HUES6 (cell line): Measurements from ENCODE around the gene LRG1.

Experiments used
- H3K27ac ChIP-seq: 2 replicates; pipeline ENCODE4 v1.7.0; 2013; ENCODE audit warnings: low read depth, mild to moderate bottlenecking, low read length, inconsistent platforms
- H3K27me3 ChIP-seq: 2 replicates; pipeline ENCODE4 v1.6.1; 2013; ENCODE audit warnings: low read length; ENCODE audit not compliant: control insufficient read depth, insufficient read depth
- H3K36me3 ChIP-seq: 2 replicates; pipeline ENCODE4 v1.6.1; 2013; ENCODE audit warnings: low read length; ENCODE audit not compliant: control insufficient read depth, insufficient read depth
- H3K4me1 ChIP-seq: 2 replicates; pipeline ENCODE4 v1.6.1; 2013; ENCODE audit warnings: low read length; ENCODE audit not compliant: control insufficient read depth, insufficient read depth
- H3K4me3 ChIP-seq: 2 replicates; pipeline ENCODE4 v1.5.1; 2013; ENCODE audit warnings: low read depth, low read length
- H3K9ac ChIP-seq: one replicate; pipeline ENCODE4 v1.6.1; 2013; ENCODE audit warnings: mild to moderate bottlenecking, low read length
- H3K9me3 ChIP-seq: 2 replicates; pipeline ENCODE4 v1.6.1; 2013; ENCODE audit warnings: low read depth, low read length; ENCODE audit not compliant: control insufficient read depth, insufficient read depth

Gene LRG1

DNA sequence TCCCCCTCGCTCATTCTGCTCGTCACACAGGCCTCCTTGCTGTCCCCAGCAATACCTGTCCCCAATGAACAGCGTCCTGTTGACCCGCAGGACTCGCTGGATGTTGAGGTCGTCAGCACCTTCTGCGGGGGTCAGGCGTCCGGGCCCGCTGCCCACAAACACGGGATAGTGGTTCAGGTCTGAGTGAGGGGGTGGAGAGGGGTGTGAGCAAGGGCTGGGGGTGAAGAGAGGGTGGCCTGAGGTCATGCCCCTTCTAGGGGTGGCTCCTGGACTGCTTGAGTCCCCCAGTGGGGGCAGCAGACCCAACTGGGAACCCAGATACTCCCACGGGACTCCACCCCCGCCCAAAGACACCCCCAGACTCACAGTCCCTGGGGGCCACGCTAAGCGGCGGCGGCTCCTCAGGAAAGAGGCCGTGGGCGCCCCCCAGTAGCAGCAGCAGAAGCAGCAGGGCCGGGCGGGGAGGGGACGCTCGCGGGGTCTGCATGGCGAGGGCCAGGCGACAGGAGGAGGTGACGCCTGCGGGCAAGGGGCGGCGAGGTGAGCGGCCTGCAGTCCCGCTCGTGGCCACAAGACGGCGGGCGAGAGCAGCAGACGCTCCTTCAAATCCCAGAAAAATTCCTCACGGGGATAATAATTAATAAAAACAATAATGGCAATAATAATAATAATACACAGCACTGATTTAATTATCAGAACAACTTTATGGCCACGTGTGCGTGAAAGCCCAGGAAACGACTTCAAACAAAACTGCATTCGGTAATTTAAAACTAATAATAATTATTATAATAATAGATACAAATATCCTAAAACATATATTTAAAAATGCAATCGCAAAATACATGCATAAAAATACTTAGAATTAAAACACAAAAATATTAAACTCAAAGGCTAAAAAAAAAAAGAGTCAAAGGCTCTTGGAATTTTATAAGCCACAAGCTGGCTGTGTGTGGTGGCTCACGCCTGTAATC lies 18.4 kb upstream of the LRG1 start:
- H3K27ac ChIP-seq, result no peak overlapping the region
- peaks cover 2% of the 10 kb centered on the region; the same call in 1 of the 2 replicates for H3K4me1 ChIP-seq
- H3K9me3 ChIP-seq, result no peaks in the 10 kb centered on the region
- no peak overlapping the region for H3K4me3 ChIP-seq
- H3K36me3 ChIP-seq, result peaks cover 21% of the 10 kb centered on the region
- H3K27me3 ChIP-seq, result no peaks in the 10 kb centered on the region; the same call in 1 of the 2 replicates
- no peak overlapping the region for H3K9ac ChIP-seq

DNA sequence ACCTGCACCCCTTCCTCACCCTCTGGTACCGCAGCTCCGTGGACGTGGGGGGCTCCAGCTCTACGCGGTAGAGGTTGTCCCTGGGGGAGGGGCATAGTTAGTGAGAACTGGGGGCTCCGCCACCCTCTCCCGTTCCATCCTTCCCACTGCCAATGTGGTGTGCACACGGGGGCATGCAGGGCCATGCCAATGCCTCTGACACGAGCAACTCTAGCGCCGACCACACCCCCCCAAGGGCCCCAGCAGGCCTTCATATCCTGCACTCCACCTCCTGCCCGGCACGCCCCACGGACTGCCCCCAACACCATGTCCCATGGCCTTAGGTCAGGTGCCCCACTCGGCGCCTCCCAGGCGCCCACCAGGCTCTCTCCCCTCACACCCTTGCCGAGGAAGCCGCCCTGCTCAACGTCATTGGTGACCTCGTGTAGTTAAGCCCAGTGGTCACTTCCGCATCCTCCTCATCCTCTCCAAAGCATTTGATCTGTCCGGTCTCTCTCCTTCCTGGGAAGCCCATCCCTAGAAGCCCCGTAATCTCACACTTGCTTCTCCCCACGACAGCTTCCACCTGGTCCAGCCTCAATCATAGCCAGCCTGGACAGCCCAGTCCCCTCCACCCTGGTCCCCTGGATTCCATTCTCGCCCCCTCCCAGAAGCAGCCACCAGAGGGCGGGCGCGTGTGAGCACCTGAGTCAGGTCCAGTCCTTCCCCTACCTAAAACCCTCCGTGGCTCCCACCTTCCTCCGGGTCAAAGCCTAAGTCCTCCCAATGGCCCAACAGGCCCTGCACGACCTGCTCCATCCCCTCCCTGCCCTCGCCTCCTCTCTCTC lies 17.5 kb upstream of the LRG1 start:
- Histone ChIP-seq H3K9me3 (no peaks in the 10 kb centered on the region), H3K36me3 (peaks cover 30% of the 10 kb centered on the region), H3K27ac (no peak overlapping the region), H3K4me3 (peak overlapping the region; percentile 40; the same call in 1 of the 2 replicates), H3K9ac (no peak overlapping the region), H3K27me3 (no peaks in the 10 kb centered on the region; the same call in 1 of the 2 replicates), H3K4me1 (peaks cover 2% of the 10 kb centered on the region; the same call in 1 of the 2 replicates)

DNA sequence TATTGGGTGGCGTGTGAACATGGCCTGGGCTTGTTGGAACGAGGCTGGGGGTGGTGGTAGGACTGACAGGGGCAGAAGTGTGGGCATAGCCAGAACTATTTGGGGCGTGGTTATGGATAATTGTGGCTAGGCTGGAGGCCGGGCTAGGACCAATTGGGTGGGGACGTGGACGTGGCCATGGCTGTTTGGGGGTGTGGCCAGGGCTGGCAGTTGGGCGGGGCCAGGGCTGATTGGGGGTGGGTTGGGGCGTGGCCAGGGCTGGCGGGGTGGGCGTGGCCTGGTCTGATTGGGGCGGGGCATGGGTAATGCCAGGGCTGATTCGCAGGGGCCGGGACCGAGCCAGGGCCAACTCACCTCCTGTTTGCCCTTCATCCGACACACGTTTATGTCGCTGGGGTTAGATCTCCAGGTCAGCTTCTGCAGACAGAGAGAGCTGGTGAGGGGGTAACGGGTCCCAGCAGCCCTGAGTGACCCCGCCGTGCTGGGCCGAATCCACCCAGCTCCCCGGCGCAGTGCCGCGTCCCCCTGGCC lies 16.8 kb upstream of the LRG1 start:
- Histone ChIP-seq H3K9ac (no peak overlapping the region), H3K27ac (no peak overlapping the region), H3K27me3 (no peaks in the 10 kb centered on the region; the same call in 1 of the 2 replicates), H3K4me3 (peak overlapping the region; percentile 48; the same call in 1 of the 2 replicates), H3K9me3 (no peaks in the 10 kb centered on the region), H3K4me1 (peaks cover 2% of the 10 kb centered on the region; the same call in 1 of the 2 replicates), H3K36me3 (peaks cover 37% of the 10 kb centered on the region)

DNA sequence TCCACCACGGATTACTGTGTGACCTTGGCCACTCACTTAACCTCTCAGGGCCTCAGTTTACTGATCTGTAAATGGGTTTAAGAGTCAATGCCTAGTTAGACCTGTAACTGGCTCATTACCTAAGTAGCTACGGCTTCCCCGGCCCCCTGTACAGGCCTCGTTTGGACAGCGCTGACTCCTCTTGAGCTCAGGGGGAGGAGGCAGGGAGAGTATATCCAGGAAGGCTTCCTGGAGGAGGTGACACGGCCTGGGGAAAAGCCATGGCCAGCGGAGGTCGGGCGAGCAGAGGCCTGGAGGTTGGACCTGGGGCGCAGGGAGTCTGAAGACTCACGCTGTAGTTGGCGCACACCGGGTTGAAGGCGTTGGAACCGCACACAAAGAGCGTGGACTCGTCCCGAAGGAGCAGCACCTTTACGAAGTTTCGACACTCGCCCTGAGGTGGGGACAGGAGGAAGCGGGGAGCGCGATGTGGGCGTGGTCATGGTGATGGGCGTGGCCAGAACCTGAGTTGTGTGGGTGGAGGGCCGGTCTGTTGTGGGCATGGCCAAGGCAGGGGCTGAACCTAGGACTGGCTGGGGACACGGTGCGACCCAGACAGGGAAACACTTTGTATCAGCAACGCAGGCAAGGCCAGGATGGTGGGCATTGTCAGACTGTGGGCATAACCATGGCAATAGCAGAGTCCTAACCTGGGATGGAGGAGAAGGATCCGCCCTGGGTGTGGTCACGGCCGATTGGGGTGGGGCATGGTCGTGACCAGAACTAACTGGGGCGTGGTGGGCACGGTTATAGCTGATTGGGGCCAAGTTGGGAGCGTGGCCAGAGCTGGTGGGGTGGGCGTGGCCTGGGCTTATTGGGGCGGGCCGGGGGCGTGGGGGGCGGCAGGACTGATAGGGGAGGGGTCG lies 16.1 kb upstream of the LRG1 start:
- H3K36me3 ChIP-seq, result peaks cover 38% of the 10 kb centered on the region
- H3K27me3 ChIP-seq, result no peaks in the 10 kb centered on the region; the same call in 1 of the 2 replicates
- H3K4me1 ChIP-seq, result peaks cover 2% of the 10 kb centered on the region; the same call in 1 of the 2 replicates
- H3K4me3 ChIP-seq, result peak overlapping the region; percentile 48
- H3K27ac ChIP-seq, result no peak overlapping the region
- no peak overlapping the region for H3K9ac ChIP-seq
- H3K9me3 ChIP-seq, result no peaks in the 10 kb centered on the region

DNA sequence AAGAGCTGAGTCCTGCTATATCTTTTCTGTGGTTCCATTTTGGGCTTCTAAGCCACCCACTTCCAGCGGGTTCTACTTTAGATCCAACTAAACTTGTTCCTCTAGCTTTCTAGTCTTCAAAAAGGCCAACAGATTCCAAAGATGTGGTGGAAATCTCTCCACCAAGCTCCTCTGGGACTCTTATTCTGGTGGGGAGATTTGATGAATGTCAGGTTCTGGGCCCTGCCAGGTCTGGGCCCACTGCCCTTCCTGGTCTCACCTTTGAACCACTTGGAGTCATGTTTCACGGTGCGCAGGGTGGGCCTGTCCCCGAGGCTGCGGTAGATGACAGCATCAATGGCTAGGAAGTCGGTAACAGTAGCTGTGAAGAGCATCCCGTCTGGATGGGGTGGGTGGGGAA lies 14.9 kb upstream of the LRG1 start:
- Histone ChIP-seq H3K36me3 (peaks cover 49% of the 10 kb centered on the region), H3K27me3 (no peaks in the 10 kb centered on the region; the same call in 1 of the 2 replicates), H3K4me1 (peaks cover 2% of the 10 kb centered on the region; the same call in 1 of the 2 replicates), H3K27ac (no peak overlapping the region), H3K9ac (no peak overlapping the region), H3K4me3 (no peak overlapping the region), H3K9me3 (no peaks in the 10 kb centered on the region)

DNA sequence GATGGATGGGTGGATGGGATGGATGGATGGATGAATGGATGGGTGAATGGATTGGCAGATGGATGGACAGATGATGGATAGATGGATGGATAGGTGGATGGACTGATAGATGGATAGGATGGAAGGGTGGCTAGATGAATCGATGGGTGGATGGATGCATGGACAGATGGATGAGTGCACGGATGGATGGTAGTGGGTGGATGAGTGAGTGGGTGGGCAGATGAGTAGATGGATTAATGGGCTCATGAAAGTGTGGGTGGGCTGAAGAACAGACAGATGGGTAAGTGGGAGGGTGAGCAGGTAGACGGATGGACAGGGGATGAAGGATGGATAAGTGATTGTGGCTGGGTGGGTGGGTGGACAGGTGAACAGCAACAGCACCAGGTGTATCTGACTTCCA lies 13.9 kb upstream of the LRG1 start:
- peaks cover 2% of the 10 kb centered on the region; the same call in 1 of the 2 replicates for H3K4me1 ChIP-seq
- peaks cover 49% of the 10 kb centered on the region for H3K36me3 ChIP-seq
- H3K9ac ChIP-seq, result no peak overlapping the region
- H3K4me3 ChIP-seq, result no peak overlapping the region
- no peaks in the 10 kb centered on the region for H3K9me3 ChIP-seq
- H3K27me3 ChIP-seq, result no peaks in the 10 kb centered on the region; the same call in 1 of the 2 replicates
- no peak overlapping the region for H3K27ac ChIP-seq

DNA sequence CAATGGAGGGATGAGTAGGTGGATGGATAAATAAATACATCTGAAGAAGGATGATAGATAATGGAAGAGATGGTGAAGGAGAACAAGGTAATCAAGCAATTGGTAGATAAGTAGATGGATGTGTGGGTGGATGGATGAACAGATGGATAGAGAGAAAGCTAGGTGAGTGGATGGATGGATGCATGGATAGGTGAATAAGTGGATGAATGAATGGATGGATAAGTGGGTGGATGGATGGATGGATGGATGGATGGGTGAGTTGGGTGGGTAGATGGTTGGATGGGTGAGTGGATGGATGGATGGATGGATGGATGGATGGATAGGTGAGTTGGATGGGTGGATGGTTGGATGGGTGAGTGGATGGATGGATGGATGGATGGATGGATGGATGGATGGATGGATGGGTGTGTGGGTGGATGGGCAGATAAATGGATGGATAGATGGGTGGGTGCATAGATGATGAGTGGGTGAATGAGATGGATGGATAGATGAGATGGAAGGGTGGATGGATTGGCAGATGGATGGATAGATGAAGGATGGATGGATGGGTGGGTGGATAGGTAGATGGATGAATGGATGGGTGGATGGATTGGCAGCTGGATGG lies 13.4 kb upstream of the LRG1 start:
- no peak overlapping the region for H3K27ac ChIP-seq
- H3K36me3 ChIP-seq, result peaks cover 55% of the 10 kb centered on the region
- H3K4me1 ChIP-seq, result peaks cover 2% of the 10 kb centered on the region; the same call in 1 of the 2 replicates
- no peak overlapping the region for H3K4me3 ChIP-seq
- H3K9me3 ChIP-seq, result no peaks in the 10 kb centered on the region
- no peaks in the 10 kb centered on the region; the same call in 1 of the 2 replicates for H3K27me3 ChIP-seq
- no peak overlapping the region for H3K9ac ChIP-seq

DNA sequence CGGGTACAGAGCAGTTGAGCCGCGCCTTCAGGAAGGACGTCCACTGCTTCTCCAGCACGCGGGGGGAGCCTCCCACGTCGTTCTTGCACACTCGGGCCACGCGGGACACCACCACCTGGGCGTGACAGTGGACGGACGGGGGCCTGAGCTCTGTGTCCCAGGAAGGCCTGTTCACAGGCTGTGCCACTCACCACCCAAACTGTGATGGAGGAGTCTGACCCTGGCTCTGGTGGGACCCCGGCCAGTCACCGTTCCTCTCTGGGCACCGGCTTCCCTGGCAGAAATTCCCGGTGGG lies 12.6 kb upstream of the LRG1 start:
- no peaks in the 10 kb centered on the region for H3K9me3 ChIP-seq
- H3K27ac ChIP-seq, result no peak overlapping the region
- peaks cover 2% of the 10 kb centered on the region; the same call in 1 of the 2 replicates for H3K4me1 ChIP-seq
- H3K27me3 ChIP-seq, result no peaks in the 10 kb centered on the region; the same call in 1 of the 2 replicates
- no peak overlapping the region for H3K9ac ChIP-seq
- H3K36me3 ChIP-seq, result peaks cover 62% of the 10 kb centered on the region
- no peak overlapping the region for H3K4me3 ChIP-seq

DNA sequence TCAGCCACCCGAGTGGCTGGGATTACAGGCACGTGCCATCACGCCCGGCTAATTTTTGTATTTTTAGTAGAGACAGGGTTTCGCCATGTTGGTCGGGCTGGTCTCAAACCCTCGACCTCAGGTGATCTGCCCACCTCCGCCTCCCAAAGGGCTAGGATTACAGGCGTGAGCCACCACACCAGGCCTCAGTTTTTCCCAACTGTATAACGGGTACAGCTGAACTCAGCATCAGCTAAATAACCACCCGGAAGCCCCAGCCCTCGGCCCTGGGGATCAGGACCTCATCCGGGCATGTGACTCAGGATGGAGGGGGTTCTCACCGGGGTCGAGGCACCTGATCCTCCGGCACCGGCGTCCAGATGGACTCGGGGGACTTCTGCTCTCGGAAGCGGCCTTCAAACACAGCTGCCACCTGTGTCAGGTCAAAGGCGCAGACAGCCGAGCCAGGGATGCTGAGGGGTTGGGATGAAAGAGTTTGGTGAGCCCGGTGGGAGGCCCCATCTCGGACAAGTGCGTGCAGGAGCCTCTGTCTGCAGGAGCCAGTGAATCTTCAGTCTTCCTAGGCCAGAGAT lies 10.7 kb upstream of the LRG1 start:
- Histone ChIP-seq H3K27ac (no peak overlapping the region), H3K36me3 (peaks cover 66% of the 10 kb centered on the region), H3K4me1 (no peaks in the 10 kb centered on the region), H3K9ac (no peak overlapping the region), H3K9me3 (no peaks in the 10 kb centered on the region), H3K27me3 (no peaks in the 10 kb centered on the region), H3K4me3 (no peak overlapping the region)
